Loucy (cell line): ENCODE results near the gene NCBP1.

Experiments used
- EZH2phosphoT487 ChIP-seq: fragments of 200-600 bp; IDR thresholded peaks from 2 replicates; pipeline ENCODE4 v1.6.1; 2018; ENCODE audit warnings: antibody characterized with exemption, mild to moderate bottlenecking, moderate library complexity, borderline replicate concordance
- TF ChIP-seq, protein P1 (sequence below): fragments of 200-600 bp; sonication (generic); conservative IDR thresholded peaks from 2 replicates; pipeline ENCODE4 v1.5.1; 2014; ENCODE audit warnings: mild to moderate bottlenecking, antibody characterized with exemption, low read length

DNA sequence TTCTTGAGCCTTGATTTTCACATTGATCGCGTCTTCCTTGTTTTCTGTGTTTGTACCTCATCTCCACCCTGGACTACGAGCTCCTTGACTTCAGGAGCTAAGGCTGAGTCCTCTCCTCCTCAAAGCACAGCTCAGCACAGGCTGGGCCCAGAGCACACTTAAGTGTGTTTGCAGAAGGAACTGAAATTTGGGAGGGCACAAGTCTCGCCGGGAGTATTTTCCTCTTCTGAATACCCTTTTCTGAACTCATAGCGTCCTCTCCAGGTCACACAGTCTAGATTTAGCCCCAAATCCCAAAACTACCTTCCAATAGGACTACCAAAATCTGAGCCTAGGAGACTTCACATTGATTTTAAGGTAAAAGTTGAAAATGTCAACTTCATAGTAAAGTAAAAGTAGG, 42.1 kb upstream of the NCBP1 start:
- TF ChIP-seq, protein P1, sequence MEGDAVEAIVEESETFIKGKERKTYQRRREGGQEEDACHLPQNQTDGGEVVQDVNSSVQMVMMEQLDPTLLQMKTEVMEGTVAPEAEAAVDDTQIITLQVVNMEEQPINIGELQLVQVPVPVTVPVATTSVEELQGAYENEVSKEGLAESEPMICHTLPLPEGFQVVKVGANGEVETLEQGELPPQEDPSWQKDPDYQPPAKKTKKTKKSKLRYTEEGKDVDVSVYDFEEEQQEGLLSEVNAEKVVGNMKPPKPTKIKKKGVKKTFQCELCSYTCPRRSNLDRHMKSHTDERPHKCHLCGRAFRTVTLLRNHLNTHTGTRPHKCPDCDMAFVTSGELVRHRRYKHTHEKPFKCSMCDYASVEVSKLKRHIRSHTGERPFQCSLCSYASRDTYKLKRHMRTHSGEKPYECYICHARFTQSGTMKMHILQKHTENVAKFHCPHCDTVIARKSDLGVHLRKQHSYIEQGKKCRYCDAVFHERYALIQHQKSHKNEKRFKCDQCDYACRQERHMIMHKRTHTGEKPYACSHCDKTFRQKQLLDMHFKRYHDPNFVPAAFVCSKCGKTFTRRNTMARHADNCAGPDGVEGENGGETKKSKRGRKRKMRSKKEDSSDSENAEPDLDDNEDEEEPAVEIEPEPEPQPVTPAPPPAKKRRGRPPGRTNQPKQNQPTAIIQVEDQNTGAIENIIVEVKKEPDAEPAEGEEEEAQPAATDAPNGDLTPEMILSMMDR: no peak
- no peak for TF ChIP-seq EZH2phosphoT487
